Sigmoid colon (tissue), 7 donors: ENCODE results near the gene EMX2. TPM values are rescaled to one million over a fixed set of nuclear protein-coding genes. Genes with fewer than 3 reads are reported as not detected.

Experiments
- DNase-seq: peaks from one replicate; pipeline ENCODE4 v3.0.0-alpha.2; 2019
- H3K27ac ChIP-seq, 4 donors: fragments of 200-600 bp; sonication (generic); one replicate each; pipeline ENCODE4 v1.5.1; 2016 to 2019; ENCODE audit warnings: mild to moderate bottlenecking in 1 of 4
- H3K27me3 ChIP-seq, 3 donors: fragments of 200-600 bp; sonication (generic); one replicate each; pipeline ENCODE4 v1.5.1; 2019; ENCODE audit warnings: mild to moderate bottlenecking in 1 of 3
- H3K36me3 ChIP-seq, 4 donors: fragments of 200-600 bp; sonication (generic); one replicate each; pipeline ENCODE4 v1.5.1; 2016 to 2019
- H3K4me1 ChIP-seq, 4 donors: fragments of 200-600 bp; sonication (generic); one replicate each; pipeline ENCODE4 v1.5.1; 2017 to 2019
- H3K4me3 ChIP-seq, 4 donors: fragments of 200-600 bp; sonication (generic); one replicate each; pipeline ENCODE4 v1.5.1; 2017 to 2019; ENCODE audit warnings: mild to moderate bottlenecking in 2 of 4, moderate library complexity in 1 of 4
- H3K9me3 ChIP-seq, 4 donors: fragments of 200-600 bp in 3 of 4; sonication (generic) in 3 of 4; one replicate each; pipeline versions ENCODE4 v1.5.1 to v1.6.1; 2013 to 2019
- CTCF ChIP-seq, 4 experiments: fragments of 450-650 bp in 3 of 4; fragments of 200-600 bp in 1 of 4; IDR thresholded peaks; one replicate each; pipeline ENCODE4 v1.5.1; 2016 to 2019; ENCODE audit warnings: antibody characterized with exemption in 4 of 4, mild to moderate bottlenecking in 3 of 4, moderate library complexity in 2 of 4
- EP300 ChIP-seq, 4 donors: sonication (generic); formaldehyde crosslinking; IDR thresholded peaks; one replicate each; pipeline ENCODE4 v1.6.1; 2017; ENCODE audit warnings: antibody characterized with exemption in 4 of 4
- POLR2A ChIP-seq, 2 donors: fragments of 450-650 bp; IDR thresholded peaks; one replicate each; pipeline ENCODE4 v1.6.1; 2016; ENCODE audit warnings: antibody characterized with exemption in 2 of 2, mild to moderate bottlenecking in 2 of 2, moderate library complexity in 2 of 2
- POLR2AphosphoS5 ChIP-seq, 4 donors: sonication (generic); formaldehyde crosslinking; IDR thresholded peaks; one replicate each; pipeline ENCODE4 v1.6.1; 2017; ENCODE audit warnings: antibody characterized with exemption in 4 of 4
- WGBS, 2 donors: extraction: QIAGEN DNeasy Blood & Tissue Kit; methylation state at CpG; one replicate each; pipeline ENCODE4 v1.1.7; 2013; 5-methylcytosine and 5-hydroxymethylcytosine counted together
- intact Hi-C: fragments of 100-400 bp; cut with DNase I; formaldehyde crosslinking; loops from one replicate; pipeline ENCODE4 v1.15.1; 2023
- polyA plus RNA-seq, 3 donors: library from polyadenylated mRNA; stranded (reverse); fragments of 200-250 nt; gene quantifications; one replicate each; pipeline ENCODE4 v1.2.3, GENCODE V29; 2013
- total RNA-seq, 4 donors: library from RNA; depleted of rRNA; stranded (reverse); fragments of >200 nt; gene quantifications; one replicate each; pipeline ENCODE4 v1.1.0, GENCODE V29; 2016
- donor health status: healthy with polysubstance abuse.
- donor health status: Bipolar disorder and iron deficiency.
- donor health status: healthy.

Gene EMX2
- total and polyA plus RNA-seq, 7 donors, result 0.36 TPM; not detected in 6

- intact Hi-C loops, result no loop called here
- Histone ChIP-seq H3K27ac (no peak overlapping the region), H3K27me3 (peaks cover 7 to 57% (median 15%) of the 10 kb centered on the region in 3 donors), H3K4me3 (no peak overlapping the region), H3K36me3 (no peaks in the 10 kb centered on the region), H3K4me1 (no peaks in the 10 kb centered on the region), H3K9me3 (no peaks in the 10 kb centered on the region)
- TF ChIP-seq CTCF (IDR thresholded peaks at IDR 0.05) (no peak), POLR2AphosphoS5 (IDR thresholded peaks at IDR 0.05) (no peak), EP300 (IDR thresholded peaks at IDR 0.05) (no peak), POLR2A (IDR thresholded peaks at IDR 0.05) (no peak)
- WGBS, 2 donors, result 60 to 77% methylated on average over 4 of the region's 4 CpGs
- no peak for DNase-seq
Observed at GRCh38 chr10:117559712-117560111, 17.2 kb downstream of the EMX2 start.

- H3K27ac ChIP-seq, result no peak overlapping the region
- no peak for TF ChIP-seq EP300 (IDR thresholded peaks at IDR 0.05)
- no peak for TF ChIP-seq POLR2A (IDR thresholded peaks at IDR 0.05)
- no peak for TF ChIP-seq POLR2AphosphoS5 (IDR thresholded peaks at IDR 0.05)
- TF ChIP-seq CTCF (IDR thresholded peaks at IDR 0.05), result no peak
- H3K27me3 ChIP-seq, result peaks cover 2 to 49% (median 3%) of the 10 kb centered on the region in 3 donors
- no peaks in the 10 kb centered on the region for H3K36me3 ChIP-seq
- H3K4me1 ChIP-seq, result no peaks in the 10 kb centered on the region
- intact Hi-C loops, result no loop called here
- no peak overlapping the region for H3K4me3 ChIP-seq
- no peak for DNase-seq
- H3K9me3 ChIP-seq, result no peaks in the 10 kb centered on the region
- 72 to 74% methylated on average over 2 of the region's 2 CpGs for WGBS, 2 donors
Observed at GRCh38 chr10:117560942-117561341, 18.4 kb downstream of the EMX2 start.

GRCh38 chr10:117562220-117562619, 19.7 kb downstream of the EMX2 start:
- DNase-seq, result no peak

GRCh38 chr10:117562896-117563737, 20.6 kb downstream of the EMX2 start:
- Histone ChIP-seq H3K27ac (no peak overlapping the region), H3K4me3 (no peak overlapping the region), H3K4me1 (no peaks in the 10 kb centered on the region), H3K27me3 (peaks cover 0 to 48% (median 0%) of the 10 kb centered on the region in 3 donors), H3K9me3 (no peaks in the 10 kb centered on the region), H3K36me3 (no peaks in the 10 kb centered on the region)
- intact Hi-C loops, result no loop called here
- WGBS, 2 donors, result 81 to 83% methylated on average over 9 of the region's 9 CpGs
- no peak for DNase-seq
- no peak for TF ChIP-seq CTCF (IDR thresholded peaks at IDR 0.05)
- no peak for TF ChIP-seq POLR2AphosphoS5 (IDR thresholded peaks at IDR 0.05)
- no peak for TF ChIP-seq EP300 (IDR thresholded peaks at IDR 0.05)
- TF ChIP-seq POLR2A (IDR thresholded peaks at IDR 0.05), result no peak

More at GRCh38 chr10:117562220-117562619, 19.7 kb downstream of the EMX2 start:
- H3K36me3 ChIP-seq, result no peaks in the 10 kb centered on the region
- TF ChIP-seq POLR2A (IDR thresholded peaks at IDR 0.05), result no peak
- TF ChIP-seq EP300 (IDR thresholded peaks at IDR 0.05), result no peak
- no peak for TF ChIP-seq CTCF (IDR thresholded peaks at IDR 0.05)
- TF ChIP-seq POLR2AphosphoS5 (IDR thresholded peaks at IDR 0.05), result no peak
- intact Hi-C loops, result no loop called here
- no peaks in the 10 kb centered on the region for H3K4me1 ChIP-seq
- H3K27me3 ChIP-seq, result peaks cover 0 to 41% (median 0%) of the 10 kb centered on the region in 3 donors
- no peak overlapping the region for H3K27ac ChIP-seq
- no peaks in the 10 kb centered on the region for H3K9me3 ChIP-seq
- no peak overlapping the region for H3K4me3 ChIP-seq
- WGBS, 2 donors, result 83 to 84% methylated on average over 7 of the region's 7 CpGs
